HEK293 (cell line): Measurements from ENCODE around the gene EMD.
"Not testable (repeated sequence)": the region's sequence is repeated elsewhere in the genome, so short reads cannot be mapped to it uniquely, and the experiment has no call there.

ENCODE experiments used
- CTCF ChIA-PET: fragments of 350-600 bp; formaldehyde crosslinking; extraction: SDS; loops from one replicate; lab custom pipeline; 2021; ENCODE audit warnings: antibody characterized with exemption; lab: Yijun Ruan, JAX
- POLR2A ChIA-PET: fragments of 300-600 bp; formaldehyde crosslinking; extraction: SDS; loops from one replicate; lab custom pipeline; 2020; ENCODE audit warnings: antibody characterized with exemption, inconsistent platforms; lab: Yijun Ruan, JAX
- H3K27ac ChIP-seq: fragments of 200-500 bp; sonication (Bioruptor generic); 2 replicates; pipeline ENCODE4 v1.5.1; 2014; ENCODE audit warnings: low read depth, low read length, control low read depth, inconsistent platforms; ENCODE audit errors: extremely low read depth
- H3K36me3 ChIP-seq, 2 experiments: fragments of 200-500 bp in 1 of 2; sonication (Bioruptor generic) in 1 of 2; 1 replicate in 1 of 2; 2 replicates in 1 of 2; pipeline ENCODE4 v1.5.1; 2014 to 2017; ENCODE audit warnings: inconsistent platforms in 2 of 2, low read length in 2 of 2; ENCODE audit not compliant: control insufficient read depth in 2 of 2, insufficient read depth in 1 of 2
- H3K4me1 ChIP-seq: fragments of 200-500 bp; sonication (Bioruptor generic); 2 replicates; pipeline ENCODE4 v1.5.1; 2014; ENCODE audit warnings: mild to moderate bottlenecking, low read length, inconsistent platforms; ENCODE audit not compliant: control insufficient read depth, insufficient read depth
- H3K4me3 ChIP-seq: 2 replicates; pipeline ENCODE4 v1.5.1; 2011; ENCODE audit warnings: low read depth, mild to moderate bottlenecking, control low read depth, low read length, moderate library complexity
- H3K9me3 ChIP-seq: fragments of 200-500 bp; sonication (Bioruptor generic); 2 replicates; pipeline ENCODE4 v1.5.1; 2014; ENCODE audit warnings: low read depth, low read length, inconsistent platforms; ENCODE audit not compliant: control insufficient read depth, insufficient read depth
- EGR2 ChIP-seq: fragments of 450-650 bp; formaldehyde crosslinking; IDR thresholded peaks from 2 replicates; pipeline ENCODE4 v1.5.1; 2016; ENCODE audit warnings: low read depth, missing biosample characterization, missing genetic modification characterization
- FEZF1 ChIP-seq: fragments of 450-650 bp; formaldehyde crosslinking; IDR thresholded peaks from 2 replicates; pipeline ENCODE4 v1.5.1; 2016; ENCODE audit warnings: missing biosample characterization, missing genetic modification characterization
- ZEB2 ChIP-seq: fragments of 450-650 bp; formaldehyde crosslinking; IDR thresholded peaks from 2 replicates; pipeline ENCODE4 v1.5.1; 2016; ENCODE audit warnings: missing biosample characterization, missing genetic modification characterization
- ZFHX2 ChIP-seq: fragments of 450-650 bp; formaldehyde crosslinking; conservative IDR thresholded peaks from 2 replicates; pipeline ENCODE4 v1.5.1; 2016; ENCODE audit warnings: missing biosample characterization, missing genetic modification characterization
- ZNF138 ChIP-seq: fragments of 450-650 bp; formaldehyde crosslinking; IDR thresholded peaks from 2 replicates; pipeline ENCODE4 v1.5.1; 2016; ENCODE audit warnings: missing biosample characterization, missing genetic modification characterization, borderline replicate concordance
- ZNF146 ChIP-seq: fragments of 450-650 bp; formaldehyde crosslinking; IDR thresholded peaks from 2 replicates; pipeline ENCODE4 v1.5.1; 2016; ENCODE audit warnings: missing biosample characterization, missing genetic modification characterization
- ZNF174 ChIP-seq: fragments of 450-650 bp; formaldehyde crosslinking; IDR thresholded peaks from 2 replicates; pipeline ENCODE4 v1.5.0; 2017; ENCODE audit warnings: missing biosample characterization, mild to moderate bottlenecking, missing genetic modification characterization
- ZNF2 ChIP-seq: fragments of 450-650 bp; formaldehyde crosslinking; IDR thresholded peaks from 2 replicates; pipeline ENCODE4 v1.5.1; 2016; ENCODE audit warnings: missing biosample characterization, missing genetic modification characterization
- ZNF266 ChIP-seq: fragments of 450-650 bp; formaldehyde crosslinking; IDR thresholded peaks from 2 replicates; pipeline ENCODE4 v1.5.1; 2016; ENCODE audit warnings: missing biosample characterization, missing genetic modification characterization, low read depth
- ZNF350 ChIP-seq: fragments of 450-650 bp; formaldehyde crosslinking; IDR thresholded peaks from 2 replicates; pipeline ENCODE4 v1.5.0; 2017; ENCODE audit warnings: missing biosample characterization, mild to moderate bottlenecking, missing genetic modification characterization
- ZNF37A ChIP-seq: fragments of 450-650 bp; IDR thresholded peaks from 2 replicates; pipeline ENCODE4 v1.5.1; 2018; ENCODE audit warnings: missing biosample characterization, missing genetic modification characterization
- ZNF473 ChIP-seq: fragments of 450-650 bp; formaldehyde crosslinking; IDR thresholded peaks from 2 replicates; pipeline ENCODE4 v1.5.1; 2017; ENCODE audit warnings: missing biosample characterization, missing genetic modification characterization
- ZNF521 ChIP-seq: fragments of 450-650 bp; formaldehyde crosslinking; IDR thresholded peaks from 2 replicates; pipeline ENCODE4 v1.5.1; 2017; ENCODE audit warnings: missing biosample characterization, mild to moderate bottlenecking, missing genetic modification characterization
- ZNF600 ChIP-seq: fragments of 450-650 bp; formaldehyde crosslinking; IDR thresholded peaks from 2 replicates; pipeline ENCODE4 v1.5.1; 2016; ENCODE audit warnings: missing biosample characterization, missing genetic modification characterization
- ZNF624 ChIP-seq: fragments of 450-650 bp; formaldehyde crosslinking; IDR thresholded peaks from 2 replicates; pipeline ENCODE4 v1.5.1; 2017; ENCODE audit warnings: missing biosample characterization, missing genetic modification characterization
- ZNF629 ChIP-seq: fragments of 450-650 bp; formaldehyde crosslinking; IDR thresholded peaks from 2 replicates; pipeline ENCODE4 v1.5.1; 2017; ENCODE audit warnings: missing biosample characterization, missing genetic modification characterization
- ZNF670 ChIP-seq: fragments of 450-650 bp; formaldehyde crosslinking; IDR thresholded peaks from 2 replicates; pipeline ENCODE4 v1.5.1; 2016; ENCODE audit warnings: missing biosample characterization, missing genetic modification characterization, low read depth
- ZNF791 ChIP-seq: fragments of 450-650 bp; formaldehyde crosslinking; IDR thresholded peaks from 2 replicates; pipeline ENCODE4 v1.5.1; 2016; ENCODE audit warnings: missing biosample characterization, missing genetic modification characterization
- ZNF830 ChIP-seq: fragments of 450-650 bp; IDR thresholded peaks from 2 replicates; pipeline ENCODE4 v1.5.0; 2018; ENCODE audit warnings: missing biosample characterization, missing genetic modification characterization, low read depth, mild to moderate bottlenecking, moderate library complexity
- TF ChIP-seq, protein P1 (sequence below): fragments of 450-650 bp; formaldehyde crosslinking; IDR thresholded peaks from 2 replicates; pipeline ENCODE4 v1.5.1; 2016; ENCODE audit warnings: missing biosample characterization, missing genetic modification characterization
- TF ChIP-seq, protein P2 (sequence below): fragments of 450-650 bp; formaldehyde crosslinking; IDR thresholded peaks from 2 replicates; pipeline ENCODE4 v1.5.1; 2016; ENCODE audit warnings: missing biosample characterization, missing genetic modification characterization
- TF ChIP-seq, protein P3 (sequence below): fragments of 450-650 bp; formaldehyde crosslinking; IDR thresholded peaks from 2 replicates; pipeline ENCODE4 v1.5.1; 2016; ENCODE audit warnings: missing biosample characterization, missing genetic modification characterization

Gene EMD

DNA sequence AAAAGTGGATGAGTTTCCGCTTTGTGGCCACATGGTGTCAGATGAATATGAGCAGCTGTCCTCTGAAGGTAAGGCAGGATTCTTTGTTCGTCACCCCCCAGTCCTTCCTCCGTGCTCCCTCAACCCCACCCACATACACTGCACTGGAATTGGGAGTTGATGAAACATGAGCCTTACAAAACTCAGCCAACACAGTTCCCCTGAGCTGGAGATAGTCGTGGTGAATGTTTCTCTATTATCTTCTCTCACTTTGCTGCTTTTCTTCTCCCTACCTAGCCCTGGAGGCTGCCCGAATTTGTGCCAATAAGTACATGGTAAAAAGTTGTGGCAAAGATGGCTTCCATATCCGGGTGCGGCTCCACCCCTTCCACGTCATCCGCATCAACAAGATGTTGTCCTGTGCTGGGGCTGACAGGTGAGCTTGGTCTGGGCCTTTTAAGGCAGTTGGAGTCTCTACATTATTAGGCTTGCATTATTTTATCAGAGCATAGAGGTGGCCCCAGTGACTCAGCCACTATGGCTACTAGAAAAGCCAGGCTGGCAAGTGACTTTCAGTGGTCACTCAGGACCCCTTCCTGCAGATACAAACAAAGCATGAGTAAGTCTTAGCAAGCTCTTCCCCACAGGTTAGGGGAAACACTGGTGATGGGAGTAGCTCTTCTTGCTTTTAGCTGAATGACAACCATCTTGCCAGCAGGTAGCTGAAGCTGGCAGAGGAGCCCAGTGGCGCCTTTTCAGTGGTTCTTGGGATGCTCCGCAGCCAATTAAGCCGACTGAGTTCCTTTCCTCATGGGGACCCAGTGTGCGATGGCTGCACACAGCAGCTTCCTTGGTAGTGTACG, 20.7 kb downstream of the EMD start:
- TF ChIP-seq ZNF521 (no peak), ZFHX2 (tag by site-specific recombination) (peak; percentile 42; the same call in 1 of the 2 replicates), FEZF1 (tag by site-specific recombination) (0 out of 2 replicates have a peak, but pooled peaks have one; percentile 14), ZNF670 (tag by site-specific recombination) (no peak), EGR2 (tag by site-specific recombination) (0 out of 2 replicates have a peak, but pooled peaks have one; percentile 24), ZNF37A (tag by site-specific recombination) (no peak), ZNF473 (tag by site-specific recombination) (no peak), ZNF624 (tag by site-specific recombination) (no peak), ZNF791 (no peak), ZNF629 (tag by site-specific recombination) (no peak), ZNF146 (tag by site-specific recombination) (no peak)
- TF ChIP-seq, protein P1, sequence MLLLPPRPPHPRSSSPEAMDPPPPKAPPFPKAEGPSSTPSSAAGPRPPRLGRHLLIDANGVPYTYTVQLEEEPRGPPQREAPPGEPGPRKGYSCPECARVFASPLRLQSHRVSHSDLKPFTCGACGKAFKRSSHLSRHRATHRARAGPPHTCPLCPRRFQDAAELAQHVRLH (tag by site-specific recombination): no peak
- TF ChIP-seq, all 188 proteins: peak for 3
- Histone ChIP-seq H3K4me3 (peak overlapping the region; percentile 66), H3K36me3 (peaks cover 0 to 44% of the 10 kb centered on the region in 2 experiments; a peak in 1 of 3 replicates), H3K27ac (peak overlapping the region; percentile 84), H3K4me1 (no peaks in the 10 kb centered on the region), H3K9me3 (no peaks in the 10 kb centered on the region)
- POLR2A ChIA-PET: interaction anchor here (0.9 to 6.5 kb wide), 6 partner anchors 11 to 127 kb away, joined by 3 to 57 read pairs (median 15); partner anchors contain the start of genes DNASE1L1, EMD, FLNA and TAFAZZIN
- CTCF ChIA-PET: interaction anchor here (1.0 to 1.9 kb wide), 7 partner anchors 8 to 135 kb away, joined by 3 to 8 read pairs (median 5); partner anchors contain the start of gene DNASE1L1

DNA sequence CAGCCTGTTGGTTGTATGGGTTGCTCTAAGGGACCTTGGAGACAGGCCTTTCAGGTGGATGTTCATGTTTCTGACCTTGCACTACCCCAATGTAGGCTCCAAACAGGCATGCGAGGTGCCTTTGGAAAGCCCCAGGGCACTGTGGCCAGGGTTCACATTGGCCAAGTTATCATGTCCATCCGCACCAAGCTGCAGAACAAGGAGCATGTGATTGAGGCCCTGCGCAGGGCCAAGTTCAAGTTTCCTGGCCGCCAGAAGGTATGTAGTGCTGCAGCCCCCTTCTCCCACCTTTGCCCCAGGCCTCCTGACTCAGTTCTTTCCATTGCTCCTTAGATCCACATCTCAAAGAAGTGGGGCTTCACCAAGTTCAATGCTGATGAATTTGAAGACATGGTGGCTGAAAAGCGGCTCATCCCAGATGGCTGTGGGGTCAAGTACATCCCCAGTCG, 21.3 kb downstream of the EMD start:
- H3K36me3 ChIP-seq: peaks cover 0 to 44% of the 10 kb centered on the region in 2 experiments; a peak in 1 of 3 replicates
- H3K27ac ChIP-seq, H3K9me3 ChIP-seq, H3K4me3 ChIP-seq, H3K4me1 ChIP-seq: not testable (repeated sequence)
- CTCF ChIA-PET: interaction anchor here (1.0 to 1.9 kb wide), 2 partner anchors 133 to 135 kb away, joined by 3 to 8 read pairs; no protein-coding TSS in a partner anchor
- POLR2A ChIA-PET: interaction anchor here (0.9 to 6.5 kb wide), 3 partner anchors 10 to 127 kb away, joined by 3 to 57 read pairs (median 39); partner anchors contain the start of genes DNASE1L1 and TAFAZZIN

DNA sequence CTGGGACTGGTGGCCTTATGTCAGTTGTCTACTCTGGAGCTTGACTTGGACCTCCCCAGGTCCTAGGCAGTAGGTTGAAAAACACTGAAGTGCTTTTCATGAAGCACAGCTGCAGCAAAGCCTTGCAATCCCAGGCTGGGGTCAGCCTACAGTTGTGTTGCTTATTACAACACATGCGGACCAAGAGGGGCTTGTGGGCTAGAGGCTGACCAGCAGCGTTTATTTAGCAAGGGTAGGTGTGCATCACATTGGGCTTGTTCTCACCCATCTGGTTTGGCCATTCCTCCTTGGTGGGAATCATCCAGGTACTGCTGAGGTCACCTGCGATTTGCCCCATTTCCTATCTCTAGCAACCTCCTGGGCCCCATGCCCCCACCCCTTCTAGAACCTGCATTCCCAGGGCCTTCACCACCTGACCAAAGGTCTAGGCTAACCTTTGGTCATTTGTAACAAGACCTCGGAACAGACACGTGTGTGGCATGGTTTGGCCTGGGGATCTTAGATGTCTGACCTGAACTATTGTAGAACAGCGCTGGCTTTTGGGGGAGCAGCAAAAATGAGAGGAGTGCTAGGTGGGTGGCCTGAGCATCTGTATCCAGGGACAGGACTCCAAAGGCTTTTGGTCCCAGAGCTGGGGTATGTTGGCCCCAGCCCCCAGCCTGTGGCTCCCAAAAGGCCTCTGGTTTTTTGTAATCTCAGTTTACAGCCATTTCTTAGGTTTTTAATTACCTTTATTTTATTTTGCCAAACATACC, 22.1 kb downstream of the EMD start:
- Histone ChIP-seq H3K4me3 (no peak overlapping the region), H3K9me3 (no peaks in the 10 kb centered on the region), H3K36me3 (peaks cover 0 to 44% of the 10 kb centered on the region in 2 experiments; a peak in 1 of 3 replicates), H3K27ac (no peak overlapping the region), H3K4me1 (no peaks in the 10 kb centered on the region)
- TF ChIP-seq ZNF830 (tag by site-specific recombination) (no peak), ZNF600 (tag by site-specific recombination) (peak; percentile 63; the same call in 1 of the 2 replicates), ZNF266 (tag by site-specific recombination) (no peak), ZNF350 (tag by site-specific recombination) (no peak), ZNF37A (tag by site-specific recombination) (no peak), ZNF138 (tag by site-specific recombination) (no peak), ZNF2 (tag by site-specific recombination) (0 out of 2 replicates have a peak, but pooled peaks have one; percentile 20), ZEB2 (0 out of 2 replicates have a peak, but pooled peaks have one; percentile 11), ZNF174 (tag by site-specific recombination) (no peak)
- TF ChIP-seq, protein P2, sequence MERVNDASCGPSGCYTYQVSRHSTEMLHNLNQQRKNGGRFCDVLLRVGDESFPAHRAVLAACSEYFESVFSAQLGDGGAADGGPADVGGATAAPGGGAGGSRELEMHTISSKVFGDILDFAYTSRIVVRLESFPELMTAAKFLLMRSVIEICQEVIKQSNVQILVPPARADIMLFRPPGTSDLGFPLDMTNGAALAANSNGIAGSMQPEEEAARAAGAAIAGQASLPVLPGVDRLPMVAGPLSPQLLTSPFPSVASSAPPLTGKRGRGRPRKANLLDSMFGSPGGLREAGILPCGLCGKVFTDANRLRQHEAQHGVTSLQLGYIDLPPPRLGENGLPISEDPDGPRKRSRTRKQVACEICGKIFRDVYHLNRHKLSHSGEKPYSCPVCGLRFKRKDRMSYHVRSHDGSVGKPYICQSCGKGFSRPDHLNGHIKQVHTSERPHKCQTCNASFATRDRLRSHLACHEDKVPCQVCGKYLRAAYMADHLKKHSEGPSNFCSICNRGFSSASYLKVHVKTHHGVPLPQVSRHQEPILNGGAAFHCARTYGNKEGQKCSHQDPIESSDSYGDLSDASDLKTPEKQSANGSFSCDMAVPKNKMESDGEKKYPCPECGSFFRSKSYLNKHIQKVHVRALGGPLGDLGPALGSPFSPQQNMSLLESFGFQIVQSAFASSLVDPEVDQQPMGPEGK (tag by site-specific recombination): peak; percentile 26; the same call in 1 of the 2 replicates
- TF ChIP-seq, protein P3, sequence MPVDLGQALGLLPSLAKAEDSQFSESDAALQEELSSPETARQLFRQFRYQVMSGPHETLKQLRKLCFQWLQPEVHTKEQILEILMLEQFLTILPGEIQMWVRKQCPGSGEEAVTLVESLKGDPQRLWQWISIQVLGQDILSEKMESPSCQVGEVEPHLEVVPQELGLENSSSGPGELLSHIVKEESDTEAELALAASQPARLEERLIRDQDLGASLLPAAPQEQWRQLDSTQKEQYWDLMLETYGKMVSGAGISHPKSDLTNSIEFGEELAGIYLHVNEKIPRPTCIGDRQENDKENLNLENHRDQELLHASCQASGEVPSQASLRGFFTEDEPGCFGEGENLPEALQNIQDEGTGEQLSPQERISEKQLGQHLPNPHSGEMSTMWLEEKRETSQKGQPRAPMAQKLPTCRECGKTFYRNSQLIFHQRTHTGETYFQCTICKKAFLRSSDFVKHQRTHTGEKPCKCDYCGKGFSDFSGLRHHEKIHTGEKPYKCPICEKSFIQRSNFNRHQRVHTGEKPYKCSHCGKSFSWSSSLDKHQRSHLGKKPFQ (tag by site-specific recombination): peak; percentile 82; the same call in 1 of the 2 replicates
- CTCF ChIA-PET: interaction anchor here (0.5 to 0.7 kb wide), 2 partner anchors 126 to 852 kb away, joined by 3 read pairs; no protein-coding TSS in a partner anchor
- POLR2A ChIA-PET: interaction anchor here (0.6 to 6.5 kb wide), 5 partner anchors 9 to 57 kb away, joined by 3 to 57 read pairs (median 4); partner anchors contain the start of genes DNASE1L1, PLXNA3 and TAFAZZIN
